DOHH2 (cell line): ENCODE data around the gene HPS5.

ENCODE experiments used
- CTCF ChIP-seq: fragments of 200-600 bp; sonication (generic); IDR thresholded peaks from one replicate; pipeline ENCODE4 v1.5.1; 2014; ENCODE audit warnings: antibody characterized with exemption, mild to moderate bottlenecking, low read depth, low read length; ENCODE audit not compliant: poor library complexity, severe bottlenecking
- EZH2phosphoT487 ChIP-seq: fragments of 200-600 bp; sonication (generic); IDR thresholded peaks from 2 replicates; pipeline ENCODE4 v1.6.1; 2017; ENCODE audit warnings: borderline replicate concordance, mild to moderate bottlenecking, antibody characterized with exemption, low read length, moderate library complexity, mixed read lengths

DNA sequence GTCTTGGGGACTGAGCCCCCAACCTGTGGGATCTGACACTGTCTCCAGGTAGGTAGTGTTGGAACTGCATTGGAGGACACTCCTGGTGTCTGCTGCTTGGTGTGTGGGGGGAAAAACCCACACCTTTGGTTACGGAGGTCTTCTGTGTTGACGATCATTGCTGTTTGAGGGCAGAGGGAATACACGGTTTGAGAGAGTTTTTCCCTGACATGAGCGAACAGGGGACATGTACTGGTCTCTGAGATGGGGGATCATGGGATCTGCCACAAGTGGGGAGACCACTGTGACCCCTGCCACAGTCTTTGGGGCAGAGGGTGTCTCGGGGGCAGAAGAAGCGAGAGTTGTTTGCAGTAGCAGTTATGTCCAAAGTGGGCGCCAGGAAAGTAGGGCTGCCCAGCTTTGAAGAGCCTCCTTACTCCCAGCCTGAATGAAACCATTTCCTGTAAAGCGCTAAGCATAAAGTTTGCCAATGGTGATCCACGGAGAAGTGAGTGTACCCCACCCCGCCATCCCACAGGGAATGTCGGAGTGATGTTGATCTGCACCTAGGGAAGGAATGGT, 68.1 kb downstream of the HPS5 start:
- TF ChIP-seq CTCF (no peak), EZH2phosphoT487 (no peak)
